Astrocyte (in vitro differentiated cells and primary cell): Measurements from ENCODE around the gene CRLF1. TPM values are rescaled to one million over a fixed set of nuclear protein-coding genes. Genes with fewer than 3 reads are reported as not detected.

Source experiments
- DNase-seq: peaks from one replicate; pipeline ENCODE4 v3.0.0-alpha.2; 2010; ENCODE audit warnings: low read depth
- FAIRE-seq: peaks from 2 replicates; lab custom pipeline; 2011; peaks lifted over from hg19 to GRCh38; lab: Jason Lieb, UNC
- H2AFZ ChIP-seq: 2 replicates; pipeline ENCODE4 v1.6.0; 2012; ENCODE audit warnings: low read depth, low read length, inconsistent platforms
- H3K27ac ChIP-seq: 2 replicates; pipeline ENCODE4 v1.5.1; 2011; ENCODE audit warnings: low read depth, low read length, inconsistent platforms
- H3K27me3 ChIP-seq: 2 replicates; pipeline ENCODE4 v1.6.0; 2011; ENCODE audit warnings: low read length, inconsistent platforms; ENCODE audit not compliant: insufficient read depth
- H3K36me3 ChIP-seq: 2 replicates; pipeline ENCODE4 v1.5.1; 2011; ENCODE audit warnings: low read length, inconsistent platforms; ENCODE audit not compliant: insufficient read depth
- H3K4me1 ChIP-seq: 2 replicates; pipeline ENCODE4 v1.5.1; 2011; ENCODE audit warnings: low read length, inconsistent platforms; ENCODE audit not compliant: insufficient read depth
- H3K4me2 ChIP-seq: 2 replicates; pipeline ENCODE4 v1.6.0; 2012; ENCODE audit warnings: low read length, inconsistent platforms
- H3K4me3 ChIP-seq: 2 replicates; pipeline ENCODE4 v1.5.1; 2011; ENCODE audit warnings: low read depth, mild to moderate bottlenecking, low read length, inconsistent platforms; ENCODE audit not compliant: insufficient read depth
- H3K79me2 ChIP-seq: 2 replicates; pipeline ENCODE4 v1.6.0; 2012; ENCODE audit warnings: mild to moderate bottlenecking, low read length, inconsistent platforms; ENCODE audit not compliant: insufficient read depth
- H3K9ac ChIP-seq: 2 replicates; pipeline ENCODE4 v1.6.0; 2012; ENCODE audit warnings: mild to moderate bottlenecking, low read length, inconsistent platforms
- H3K9me3 ChIP-seq: 2 replicates; pipeline ENCODE4 v1.5.1; 2012; ENCODE audit warnings: low read depth, mild to moderate bottlenecking, low read length, inconsistent platforms; ENCODE audit not compliant: insufficient read depth
- H4K20me1 ChIP-seq: 2 replicates; pipeline ENCODE4 v1.6.0; 2012; ENCODE audit warnings: low read length, inconsistent platforms; ENCODE audit not compliant: insufficient read depth
- H3K27ac Mint-ChIP-seq: one replicate; pipeline ENCODE4 v1.8.0; 2021; ENCODE audit warnings: mild to moderate bottlenecking, mixed read lengths; ENCODE audit not compliant: unreplicated experiment
- H3K27me3 Mint-ChIP-seq: one replicate; pipeline ENCODE4 v1.8.0; 2021; ENCODE audit warnings: low read depth, mixed read lengths; ENCODE audit not compliant: unreplicated experiment
- H3K36me3 Mint-ChIP-seq: one replicate; pipeline ENCODE4 v1.8.0; 2021; ENCODE audit warnings: low read depth, mixed read lengths; ENCODE audit not compliant: unreplicated experiment
- H3K4me1 Mint-ChIP-seq: one replicate; pipeline ENCODE4 v1.8.0; 2021; ENCODE audit warnings: low read depth, mixed read lengths; ENCODE audit not compliant: unreplicated experiment
- H3K4me3 Mint-ChIP-seq: one replicate; pipeline ENCODE4 v1.8.0; 2021; ENCODE audit warnings: mild to moderate bottlenecking, moderate library complexity, mixed read lengths; ENCODE audit not compliant: unreplicated experiment
- H3K9me3 Mint-ChIP-seq: one replicate; pipeline ENCODE4 v1.8.0; 2021; ENCODE audit warnings: mild to moderate bottlenecking, mixed read lengths; ENCODE audit not compliant: unreplicated experiment
- EZH2 ChIP-seq: IDR thresholded peaks from 2 replicates; pipeline ENCODE4 v1.6.1; 2012; ENCODE audit warnings: mild to moderate bottlenecking, low read length, inconsistent platforms; ENCODE audit not compliant: insufficient read depth
- total RNA-seq: library from RNA; stranded (reverse); gene quantifications from 2 replicates; pipeline ENCODE4 v1.2.1, GENCODE V29; 2021
- TF ChIP-seq, protein P1 (sequence below): IDR thresholded peaks from 2 replicates; pipeline ENCODE4 v1.5.1; 2011; ENCODE audit warnings: low read depth, mild to moderate bottlenecking, inconsistent platforms, low read length, moderate library complexity; ENCODE audit not compliant: insufficient read depth

CRLF1 gene
- total RNA-seq, 1 donor from 2014 or later: 18.5 TPM

DNA sequence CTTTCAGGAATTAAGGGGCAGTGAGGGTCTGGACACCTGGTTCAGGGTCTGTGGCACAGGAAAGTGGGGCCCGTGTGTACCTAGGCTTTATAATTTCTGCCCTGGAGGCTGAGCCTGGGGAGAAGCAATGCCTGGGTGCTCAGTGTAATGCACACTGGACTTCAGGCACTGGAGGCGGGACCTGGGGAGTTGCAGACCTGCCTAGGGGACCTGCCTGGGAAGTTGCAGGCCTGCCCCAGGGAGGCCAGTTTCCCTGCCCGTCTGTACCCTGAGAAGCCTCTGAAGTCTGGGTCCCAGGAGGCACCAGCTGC, 3.6 kb upstream of the CRLF1 start:
- Histone ChIP-seq H3K79me2 (no peaks in the 10 kb centered on the region), H4K20me1 (peaks cover 19% of the 10 kb centered on the region), H3K4me2 (no peak overlapping the region), H3K9ac (no peak overlapping the region), H3K36me3 (no peaks in the 10 kb centered on the region), H3K27me3 (peaks cover 65% of the 10 kb centered on the region), H2AFZ (no peak overlapping the region), H3K27ac (no peak overlapping the region), H3K4me1 (peaks cover 9% of the 10 kb centered on the region), H3K4me3 (no peak overlapping the region), H3K9me3 (no peaks in the 10 kb centered on the region)
- Mint-ChIP-seq H3K4me3 (no peak overlapping the region), H3K9me3 (peaks cover 3% of the 10 kb centered on the region), H3K27ac (no peak overlapping the region), H3K36me3 (peaks cover 3% of the 10 kb centered on the region), H3K4me1 (peaks cover 7% of the 10 kb centered on the region), H3K27me3 (peaks cover 60% of the 10 kb centered on the region)
- DNase-seq: no peak
- FAIRE-seq: no peak
- no peak for TF ChIP-seq EZH2

DNA sequence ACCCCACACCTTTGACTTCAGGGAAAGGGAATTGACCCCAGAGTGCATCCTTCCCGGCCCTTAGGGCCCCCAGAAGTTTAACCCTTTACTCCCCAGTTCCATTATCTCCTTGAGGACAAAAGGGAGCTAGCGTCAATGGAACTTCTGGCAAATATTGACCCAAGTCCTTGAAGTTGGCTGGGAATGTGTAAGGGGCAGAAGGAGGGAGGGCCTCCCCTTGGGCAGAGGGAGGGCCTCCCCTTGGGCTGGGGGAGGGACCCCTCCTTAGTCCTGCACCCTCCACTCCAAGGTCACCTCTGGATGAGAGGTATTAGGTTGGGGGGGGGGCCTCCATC, 3.1 kb upstream of the CRLF1 start:
- no peak overlapping the region for H3K4me2 ChIP-seq

DNA sequence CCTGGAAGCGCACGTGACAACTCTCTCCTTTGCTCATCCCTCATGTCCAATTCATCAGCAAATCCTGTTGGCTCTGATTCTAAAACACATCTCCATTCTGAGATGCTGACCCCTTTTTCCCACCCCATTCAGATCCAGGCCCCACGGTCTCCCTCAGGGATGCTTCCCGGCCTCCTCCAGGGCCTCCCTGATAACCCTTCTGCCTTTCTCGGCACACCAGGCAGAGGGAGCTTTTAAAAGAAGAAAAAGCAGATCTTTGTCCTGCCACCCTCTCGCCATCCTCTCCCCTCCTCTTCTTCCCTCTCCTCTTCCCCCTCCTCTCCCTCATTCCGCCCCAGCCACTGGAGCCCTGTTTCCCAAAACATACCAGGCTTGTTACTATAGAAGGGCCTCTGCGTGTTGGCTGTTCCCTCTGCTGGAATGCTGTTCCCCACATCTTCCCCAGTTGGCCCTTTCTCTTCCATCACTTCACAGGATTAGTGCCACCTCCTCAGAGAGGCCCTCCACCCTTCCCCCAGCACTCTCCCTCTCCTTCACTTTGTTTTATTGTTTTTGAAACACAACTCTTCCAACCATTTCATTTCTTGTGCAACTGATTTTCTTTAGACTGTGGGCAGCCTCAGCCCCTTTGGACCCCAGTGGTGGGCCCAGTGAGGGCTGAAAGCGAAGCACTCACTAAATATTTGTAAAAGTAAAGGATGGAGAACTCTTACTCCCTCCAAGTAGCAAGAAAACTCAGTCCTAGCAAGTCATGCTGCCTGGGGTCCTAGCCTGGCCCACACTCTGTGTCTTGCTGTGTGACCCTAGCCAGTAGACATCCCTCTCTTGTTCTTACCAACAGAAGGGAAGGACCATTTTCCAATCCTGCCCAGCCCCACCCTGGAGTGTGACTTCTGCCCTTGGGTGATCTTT, 2.5 kb upstream of the CRLF1 start:
- Histone ChIP-seq H3K79me2 (no peaks in the 10 kb centered on the region), H3K4me2 (no peak overlapping the region), H2AFZ (no peak overlapping the region), H3K9ac (no peak overlapping the region), H3K27ac (no peak overlapping the region), H3K9me3 (no peaks in the 10 kb centered on the region), H3K4me1 (peaks cover 9% of the 10 kb centered on the region), H3K27me3 (peaks cover 65% of the 10 kb centered on the region), H4K20me1 (peaks cover 19% of the 10 kb centered on the region), H3K36me3 (no peaks in the 10 kb centered on the region), H3K4me3 (no peak overlapping the region)
- Mint-ChIP-seq H3K9me3 (no peaks in the 10 kb centered on the region), H3K4me1 (peaks cover 7% of the 10 kb centered on the region), H3K4me3 (no peak overlapping the region), H3K27ac (no peak overlapping the region), H3K27me3 (peaks cover 52% of the 10 kb centered on the region), H3K36me3 (peaks cover 3% of the 10 kb centered on the region)
- FAIRE-seq (no peak), DNase-seq (no peak)
- TF ChIP-seq, protein P1, sequence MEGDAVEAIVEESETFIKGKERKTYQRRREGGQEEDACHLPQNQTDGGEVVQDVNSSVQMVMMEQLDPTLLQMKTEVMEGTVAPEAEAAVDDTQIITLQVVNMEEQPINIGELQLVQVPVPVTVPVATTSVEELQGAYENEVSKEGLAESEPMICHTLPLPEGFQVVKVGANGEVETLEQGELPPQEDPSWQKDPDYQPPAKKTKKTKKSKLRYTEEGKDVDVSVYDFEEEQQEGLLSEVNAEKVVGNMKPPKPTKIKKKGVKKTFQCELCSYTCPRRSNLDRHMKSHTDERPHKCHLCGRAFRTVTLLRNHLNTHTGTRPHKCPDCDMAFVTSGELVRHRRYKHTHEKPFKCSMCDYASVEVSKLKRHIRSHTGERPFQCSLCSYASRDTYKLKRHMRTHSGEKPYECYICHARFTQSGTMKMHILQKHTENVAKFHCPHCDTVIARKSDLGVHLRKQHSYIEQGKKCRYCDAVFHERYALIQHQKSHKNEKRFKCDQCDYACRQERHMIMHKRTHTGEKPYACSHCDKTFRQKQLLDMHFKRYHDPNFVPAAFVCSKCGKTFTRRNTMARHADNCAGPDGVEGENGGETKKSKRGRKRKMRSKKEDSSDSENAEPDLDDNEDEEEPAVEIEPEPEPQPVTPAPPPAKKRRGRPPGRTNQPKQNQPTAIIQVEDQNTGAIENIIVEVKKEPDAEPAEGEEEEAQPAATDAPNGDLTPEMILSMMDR: no peak
- no peak for TF ChIP-seq EZH2

More for the DNA sequence above, 3.1 kb upstream of the CRLF1 start:
- H3K36me3 ChIP-seq: no peaks in the 10 kb centered on the region
- no peak overlapping the region for H3K27ac Mint-ChIP-seq
- TF ChIP-seq, protein P1: no peak
- TF ChIP-seq EZH2: no peak
- no peaks in the 10 kb centered on the region for H3K9me3 Mint-ChIP-seq
- no peaks in the 10 kb centered on the region for H3K79me2 ChIP-seq
- no peak overlapping the region for H3K4me3 ChIP-seq
- peaks cover 65% of the 10 kb centered on the region for H3K27me3 ChIP-seq
- H3K4me1 Mint-ChIP-seq: peaks cover 7% of the 10 kb centered on the region
- H3K4me1 ChIP-seq: peaks cover 9% of the 10 kb centered on the region
- no peak overlapping the region for H3K9ac ChIP-seq
- H2AFZ ChIP-seq: no peak overlapping the region
- no peak overlapping the region for H3K4me3 Mint-ChIP-seq
- H3K27me3 Mint-ChIP-seq: peaks cover 59% of the 10 kb centered on the region
- no peak for FAIRE-seq
- DNase-seq: no peak
- H3K27ac ChIP-seq: no peak overlapping the region
- peaks cover 19% of the 10 kb centered on the region for H4K20me1 ChIP-seq
- H3K36me3 Mint-ChIP-seq: peaks cover 3% of the 10 kb centered on the region
- H3K9me3 ChIP-seq: no peaks in the 10 kb centered on the region
